Hepatocyte (in vitro differentiated cells): ENCODE results near the gene P3H4.

Experiments used
- EZH2 ChIP-seq: fragments of 200-600 bp; sonication (generic); IDR thresholded peaks from 2 replicates; pipeline ENCODE4 v1.6.1; 2016; ENCODE audit warnings: antibody characterized with exemption, mild to moderate bottlenecking, borderline replicate concordance
- EZH2phosphoT487 ChIP-seq: fragments of 200-600 bp; sonication (generic); IDR thresholded peaks from one replicate; pipeline ENCODE4 v1.6.1; 2018; ENCODE audit warnings: antibody characterized with exemption, mild to moderate bottlenecking, low read depth, moderate library complexity; ENCODE audit not compliant: unreplicated experiment, severe bottlenecking
- TF ChIP-seq, protein P1 (sequence below): fragments of 200-600 bp; sonication (generic); IDR thresholded peaks from 2 replicates; pipeline ENCODE4 v1.5.1; 2016; ENCODE audit warnings: antibody characterized with exemption, mild to moderate bottlenecking; ENCODE audit not compliant: poor library complexity

DNA sequence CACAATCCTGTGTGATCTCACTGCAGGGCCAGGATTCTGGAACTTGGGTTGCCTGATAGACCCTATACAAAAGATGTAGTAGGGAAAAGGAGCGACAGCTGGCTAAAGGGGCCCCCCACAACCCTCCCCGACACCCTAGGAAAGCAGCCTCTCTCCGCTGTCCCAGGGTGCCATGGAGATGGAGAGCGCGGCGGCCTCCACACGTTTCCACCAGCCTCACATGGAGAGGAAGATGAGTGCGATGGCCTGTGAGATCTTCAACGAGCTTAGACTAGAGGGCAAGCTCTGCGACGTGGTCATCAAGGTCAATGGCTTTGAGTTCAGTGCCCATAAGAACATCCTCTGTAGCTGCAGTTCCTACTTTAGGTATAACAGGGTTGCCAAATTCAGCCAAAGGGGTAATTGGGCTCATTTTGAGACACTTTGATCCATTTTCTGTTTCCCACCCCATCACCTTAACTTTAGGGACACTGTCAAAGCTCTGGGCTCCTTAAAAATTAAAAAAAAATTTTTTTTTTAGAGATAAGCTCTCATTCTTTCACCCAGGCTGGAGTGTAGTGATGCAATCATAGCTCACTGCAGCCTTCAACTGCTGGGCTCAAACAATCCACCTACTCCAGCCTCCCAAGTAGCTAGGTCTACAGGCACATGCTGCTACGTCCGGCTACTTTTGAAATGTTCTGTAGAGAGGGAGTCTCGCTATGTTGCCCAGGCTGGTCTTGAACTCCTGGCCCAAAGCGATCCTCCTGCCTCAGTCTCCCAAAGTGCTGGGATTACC is 26.2 kb upstream of the P3H4 start, which contains the start of gene KLHL10:
- TF ChIP-seq, protein P1, sequence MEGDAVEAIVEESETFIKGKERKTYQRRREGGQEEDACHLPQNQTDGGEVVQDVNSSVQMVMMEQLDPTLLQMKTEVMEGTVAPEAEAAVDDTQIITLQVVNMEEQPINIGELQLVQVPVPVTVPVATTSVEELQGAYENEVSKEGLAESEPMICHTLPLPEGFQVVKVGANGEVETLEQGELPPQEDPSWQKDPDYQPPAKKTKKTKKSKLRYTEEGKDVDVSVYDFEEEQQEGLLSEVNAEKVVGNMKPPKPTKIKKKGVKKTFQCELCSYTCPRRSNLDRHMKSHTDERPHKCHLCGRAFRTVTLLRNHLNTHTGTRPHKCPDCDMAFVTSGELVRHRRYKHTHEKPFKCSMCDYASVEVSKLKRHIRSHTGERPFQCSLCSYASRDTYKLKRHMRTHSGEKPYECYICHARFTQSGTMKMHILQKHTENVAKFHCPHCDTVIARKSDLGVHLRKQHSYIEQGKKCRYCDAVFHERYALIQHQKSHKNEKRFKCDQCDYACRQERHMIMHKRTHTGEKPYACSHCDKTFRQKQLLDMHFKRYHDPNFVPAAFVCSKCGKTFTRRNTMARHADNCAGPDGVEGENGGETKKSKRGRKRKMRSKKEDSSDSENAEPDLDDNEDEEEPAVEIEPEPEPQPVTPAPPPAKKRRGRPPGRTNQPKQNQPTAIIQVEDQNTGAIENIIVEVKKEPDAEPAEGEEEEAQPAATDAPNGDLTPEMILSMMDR: no peak
- TF ChIP-seq EZH2phosphoT487: no peak
- no peak for TF ChIP-seq EZH2
